Activated CD4-positive, alpha-beta memory T cell treated with anti-CD3 and anti-CD28 coated beads for 36 hours (primary cell): ENCODE data around the gene CCSER1. TPM values are rescaled to one million over a fixed set of nuclear protein-coding genes. Genes with fewer than 3 reads are reported as not detected.
"Not testable (repeated sequence)": the region's sequence is repeated elsewhere in the genome, so short reads cannot be mapped to it uniquely, and the experiment has no call there.

Experiments
- CTCF ChIA-PET: fragments of 350-600 bp; sonication (Branson Sonifier 250); formaldehyde crosslinking; loops from one replicate; lab custom pipeline; 2021; ENCODE audit warnings: antibody characterized with exemption, inconsistent platforms; lab: Charles Lee
- POLR2A ChIA-PET: fragments of 350-600 bp; sonication (Branson Sonifier 250); formaldehyde crosslinking; loops from one replicate; lab custom pipeline; 2021; ENCODE audit warnings: antibody characterized with exemption; lab: Charles Lee
- DNase-seq: peaks from one replicate; pipeline ENCODE4 v3.0.0-alpha.2; 2020
- H3K27ac Mint-ChIP-seq: one replicate; pipeline ENCODE4 v1.8.0; 2021; ENCODE audit warnings: mixed read lengths
- H3K27me3 Mint-ChIP-seq: one replicate; pipeline ENCODE4 v1.8.0; 2021; ENCODE audit warnings: mixed read lengths
- H3K36me3 Mint-ChIP-seq: one replicate; pipeline ENCODE4 v1.8.0; 2021; ENCODE audit warnings: mixed read lengths
- H3K4me1 Mint-ChIP-seq: one replicate; pipeline ENCODE4 v1.8.0; 2021; ENCODE audit warnings: low read depth, mixed read lengths
- H3K4me3 Mint-ChIP-seq: one replicate; pipeline ENCODE4 v1.8.0; 2021; ENCODE audit warnings: mild to moderate bottlenecking, mixed read lengths
- H3K9me3 Mint-ChIP-seq: one replicate; pipeline ENCODE4 v1.8.0; 2021; ENCODE audit warnings: mixed read lengths
- intact Hi-C: fragments of 100-400 bp; cut with micrococcal nuclease; formaldehyde crosslinking; loops from one replicate; pipeline ENCODE4 v1.15.1; 2023
- total RNA-seq, 2 experiments: library from RNA; stranded (reverse); gene quantifications; one replicate each; pipeline ENCODE4 v1.2.3, GENCODE V29; 2021

The CCSER1 gene
- total RNA-seq, 2 experiments from 2014 or later: 0.17 to 0.19 TPM

- intact Hi-C loops: no loop called here
- Mint-ChIP-seq H3K27ac (no peak overlapping the region), H3K36me3 (no peaks in the 10 kb centered on the region), H3K4me1 (no peaks in the 10 kb centered on the region), H3K9me3 (no peaks in the 10 kb centered on the region), H3K27me3 (no peaks in the 10 kb centered on the region), H3K4me3 (no peak overlapping the region)
- no peak for DNase-seq
- CTCF ChIA-PET: no interaction called here
- POLR2A ChIA-PET: no interaction called here
These were observed 154.6 kb downstream of the CCSER1 start for GRCh38 chr4:90281541-90282355.

GRCh38 chr4:90290345-90290744, 163.2 kb downstream of the CCSER1 start:
- Mint-ChIP-seq H3K27me3 (no peaks in the 10 kb centered on the region), H3K36me3 (no peaks in the 10 kb centered on the region), H3K4me3 (no peak overlapping the region), H3K9me3 (no peaks in the 10 kb centered on the region), H3K4me1 (no peaks in the 10 kb centered on the region), H3K27ac (no peak overlapping the region)
- DNase-seq: no peak
- intact Hi-C loops: loop anchor here (5.0 to 10.0 kb wide), 2 partner anchors 168 to 266 kb away; no protein-coding TSS in a partner anchor
- CTCF ChIA-PET: no interaction called here
- POLR2A ChIA-PET: no interaction called here

GRCh38 chr4:90292438-90292837, 165.2 kb downstream of the CCSER1 start:
- Mint-ChIP-seq H3K27me3 (no peaks in the 10 kb centered on the region), H3K4me1 (no peaks in the 10 kb centered on the region), H3K27ac (no peak overlapping the region), H3K36me3 (no peaks in the 10 kb centered on the region), H3K9me3 (no peaks in the 10 kb centered on the region), H3K4me3 (no peak overlapping the region)
- DNase-seq: no peak
- POLR2A ChIA-PET: no interaction called here
- CTCF ChIA-PET: interaction anchor here (0.6 to 1.3 kb wide), 3 partner anchors 173 to 490 kb away, joined by 3 read pairs; no protein-coding TSS in a partner anchor
- intact Hi-C loops: loop anchor here (5.0 to 10.0 kb wide), 2 partner anchors 170 to 268 kb away; no protein-coding TSS in a partner anchor

- no peak overlapping the region for H3K27ac Mint-ChIP-seq
- no peaks in the 10 kb centered on the region for H3K27me3 Mint-ChIP-seq
- no peaks in the 10 kb centered on the region for H3K9me3 Mint-ChIP-seq
- CTCF ChIA-PET: interaction anchor here (1.1 to 1.2 kb wide), 2 partner anchors 268 to 988 kb away, joined by 3 read pairs; no protein-coding TSS in a partner anchor
- intact Hi-C loops: loop anchor here (5.0 to 10.0 kb wide), 2 partner anchors 171 to 269 kb away; no protein-coding TSS in a partner anchor
- POLR2A ChIA-PET: no interaction called here
- H3K4me3 Mint-ChIP-seq: no peak overlapping the region
- DNase-seq: no peak
- no peaks in the 10 kb centered on the region for H3K4me1 Mint-ChIP-seq
- H3K36me3 Mint-ChIP-seq: no peaks in the 10 kb centered on the region
These were observed 166.1 kb downstream of the CCSER1 start for GRCh38 chr4:90293320-90293719.

- POLR2A ChIA-PET: no interaction called here
- Mint-ChIP-seq H3K27me3 (peaks cover 2% of the 10 kb centered on the region), H3K27ac (no peak overlapping the region)
These were observed 172.2 kb downstream of the CCSER1 start for GRCh38 chr4:90299373-90299772.

GRCh38 chr4:90306810-90307209, 179.6 kb downstream of the CCSER1 start:
- Mint-ChIP-seq H3K4me3 (no peak overlapping the region), H3K27me3 (peaks cover 2% of the 10 kb centered on the region), H3K36me3 (no peaks in the 10 kb centered on the region), H3K27ac (no peak overlapping the region), H3K4me1 (no peaks in the 10 kb centered on the region), H3K9me3 (no peaks in the 10 kb centered on the region)
- intact Hi-C loops: no loop called here
- ChIA-PET POLR2A (no interaction called here), CTCF (no interaction called here)
- DNase-seq: no peak

More at GRCh38 chr4:90299373-90299772, 172.2 kb downstream of the CCSER1 start:
- Mint-ChIP-seq H3K4me1 (no peaks in the 10 kb centered on the region), H3K36me3 (no peaks in the 10 kb centered on the region), H3K4me3 (no peak overlapping the region), H3K9me3 (no peaks in the 10 kb centered on the region)
- CTCF ChIA-PET: no interaction called here
- no peak for DNase-seq
- intact Hi-C loops: loop anchor here (10.0 kb wide), 1 partner anchor 275 kb away; no protein-coding TSS in a partner anchor

- CTCF ChIA-PET, H3K4me1 Mint-ChIP-seq, POLR2A ChIA-PET, DNase-seq, intact Hi-C loops, H3K36me3 Mint-ChIP-seq, H3K27ac Mint-ChIP-seq, H3K27me3 Mint-ChIP-seq, H3K9me3 Mint-ChIP-seq, H3K4me3 Mint-ChIP-seq: not testable (repeated sequence)
These were observed 189.9 kb downstream of the CCSER1 start for GRCh38 chr4:90317140-90317539.

GRCh38 chr4:90317785-90318184, 190.6 kb downstream of the CCSER1 start:
- Mint-ChIP-seq H3K9me3 (no peaks in the 10 kb centered on the region), H3K4me3 (no peak overlapping the region), H3K36me3 (no peaks in the 10 kb centered on the region), H3K27ac (no peak overlapping the region), H3K4me1 (no peaks in the 10 kb centered on the region), H3K27me3 (no peaks in the 10 kb centered on the region)
- no peak for DNase-seq
- CTCF ChIA-PET: no interaction called here
- POLR2A ChIA-PET: no interaction called here
- intact Hi-C loops: no loop called here

GRCh38 chr4:90318193-90318592, 191.0 kb downstream of the CCSER1 start:
- intact Hi-C loops: no loop called here
- Mint-ChIP-seq H3K4me1 (no peaks in the 10 kb centered on the region), H3K27ac (no peak overlapping the region), H3K27me3 (no peaks in the 10 kb centered on the region), H3K36me3 (no peaks in the 10 kb centered on the region), H3K9me3 (no peaks in the 10 kb centered on the region), H3K4me3 (no peak overlapping the region)
- POLR2A ChIA-PET: no interaction called here
- DNase-seq: no peak
- CTCF ChIA-PET: no interaction called here

GRCh38 chr4:90328558-90328957, 201.4 kb downstream of the CCSER1 start:
- H3K9me3 Mint-ChIP-seq: no peaks in the 10 kb centered on the region
- ChIA-PET CTCF (no interaction called here), POLR2A (no interaction called here)
- H3K36me3 Mint-ChIP-seq: no peaks in the 10 kb centered on the region
- no peak for DNase-seq
- H3K4me3 Mint-ChIP-seq: no peak overlapping the region
- intact Hi-C loops: no loop called here
- H3K27ac Mint-ChIP-seq: no peak overlapping the region
- H3K4me1 Mint-ChIP-seq: no peaks in the 10 kb centered on the region
- H3K27me3 Mint-ChIP-seq: no peaks in the 10 kb centered on the region

GRCh38 chr4:90330546-90330945, 203.4 kb downstream of the CCSER1 start:
- no peaks in the 10 kb centered on the region for H3K9me3 Mint-ChIP-seq
- no peak overlapping the region for H3K27ac Mint-ChIP-seq
- H3K4me3 Mint-ChIP-seq: no peak overlapping the region
- H3K36me3 Mint-ChIP-seq: no peaks in the 10 kb centered on the region
- ChIA-PET POLR2A (no interaction called here), CTCF (interaction anchor here (0.7 kb wide), 1 partner anchor 782 kb away, joined by 3 read pairs; no protein-coding TSS in a partner anchor)
- no peak for DNase-seq
- H3K4me1 Mint-ChIP-seq: no peaks in the 10 kb centered on the region
- no peaks in the 10 kb centered on the region for H3K27me3 Mint-ChIP-seq
- intact Hi-C loops: no loop called here

GRCh38 chr4:90345549-90346215, 218.5 kb downstream of the CCSER1 start:
- Mint-ChIP-seq H3K4me3 (no peak overlapping the region), H3K4me1 (no peaks in the 10 kb centered on the region), H3K27me3 (no peaks in the 10 kb centered on the region), H3K27ac (no peak overlapping the region), H3K36me3 (no peaks in the 10 kb centered on the region), H3K9me3 (no peaks in the 10 kb centered on the region)
- POLR2A ChIA-PET: no interaction called here
- intact Hi-C loops: no loop called here
- no peak for DNase-seq
- CTCF ChIA-PET: no interaction called here
